ENCODE measurements around the gene RABAC1.
"Not testable (repeated sequence)": the region's sequence is repeated elsewhere in the genome, so short reads cannot be mapped to it uniquely, and the experiment has no call there.

The RABAC1 gene

GRCh38 chr19:41993612-41994483 is 34.7 kb upstream of the RABAC1 start, which contains the start of gene ATP1A3:
Gene ATP1A3 (minus strand): TSS chr19:41994230. CDS start chr19:41994076, 154 bp downstream.
- peak within 1 kb of the TSS; percentile 87 for H3K4me3 ChIP-seq (ENCODE audit: insufficient read depth, low read length, poor library complexity, severe bottlenecking)
- peak within 1 kb of the TSS; percentile 88 for H3K9ac ChIP-seq (ENCODE audit: low read length)
- H3K27ac ChIP-seq (ENCODE audit: low read depth, low read length), result no peak within 1 kb of the TSS
- TF ChIP-seq CTCF (IDR thresholded peaks at IDR 0.05; ENCODE audit: insufficient read depth, low read length, poor library complexity, severe bottlenecking) (no peak), EZH2phosphoT487 (conservative IDR thresholded peaks at IDR 0.05; ENCODE audit: low read length) (no peak)
- H3K79me2 ChIP-seq (ENCODE audit: insufficient read depth, low read length), result peaks cover 3% of the 10 kb centered on the region; the same call in 1 of the 2 replicates
- no peaks in the 10 kb centered on the region for H3K27me3 ChIP-seq (ENCODE audit: low read length)
- H3F3A ChIP-seq (ENCODE audit: insufficient read depth), result no peaks in the 10 kb centered on the region
- H2AFZ ChIP-seq (ENCODE audit: low read depth, low read length, severe bottlenecking), result peak within 1 kb of the TSS; percentile 91
- H3K4me2 ChIP-seq (ENCODE audit: low read depth, low read length, poor library complexity, severe bottlenecking), result peak within 1 kb of the TSS; percentile 87
- H3K36me3 ChIP-seq (ENCODE audit: low read length), result no peaks in the 10 kb centered on the region
- H3K9me3 ChIP-seq (ENCODE audit: insufficient read depth, low read length), result no peaks in the 10 kb centered on the region
- no peaks in the 10 kb centered on the region for H4K20me1 ChIP-seq (ENCODE audit: low read depth, low read length)
- H3K9me2 ChIP-seq (replicated peaks; ENCODE audit: insufficient read depth, low read length), result no peaks in the 10 kb centered on the region

GRCh38 chr19:41991925-41992569 is 32.9 kb upstream of the RABAC1 start:
- H3K4me2 ChIP-seq (ENCODE audit: low read depth, low read length, poor library complexity, severe bottlenecking); H2AFZ ChIP-seq (ENCODE audit: low read depth, low read length, severe bottlenecking); H3K9me3 ChIP-seq (ENCODE audit: insufficient read depth, low read length); H3K36me3 ChIP-seq (ENCODE audit: low read length); H3K27me3 ChIP-seq (ENCODE audit: low read length); H3K4me3 ChIP-seq (ENCODE audit: insufficient read depth, low read length, poor library complexity, severe bottlenecking); H3K79me2 ChIP-seq (ENCODE audit: insufficient read depth, low read length); H3K9me2 ChIP-seq (replicated peaks; ENCODE audit: insufficient read depth, low read length); H3F3A ChIP-seq (ENCODE audit: insufficient read depth); H3K27ac ChIP-seq (ENCODE audit: low read depth, low read length); H3K9ac ChIP-seq (ENCODE audit: low read length); H4K20me1 ChIP-seq (ENCODE audit: low read depth, low read length): not testable (repeated sequence)

GRCh38 chr19:41991025-41991424 is 31.9 kb upstream of the RABAC1 start:
- no peaks in the 10 kb centered on the region for H3K9me3 ChIP-seq (ENCODE audit: insufficient read depth, low read length)
- no peak for TF ChIP-seq EZH2phosphoT487 (conservative IDR thresholded peaks at IDR 0.05; ENCODE audit: low read length)
- H3F3A ChIP-seq (ENCODE audit: insufficient read depth), result no peaks in the 10 kb centered on the region
- no peak overlapping the region for H3K4me2 ChIP-seq (ENCODE audit: low read depth, low read length, poor library complexity, severe bottlenecking)
- H4K20me1 ChIP-seq (ENCODE audit: low read depth, low read length), result no peaks in the 10 kb centered on the region
- H3K27ac ChIP-seq (ENCODE audit: low read depth, low read length), result no peak overlapping the region
- H3K79me2 ChIP-seq (ENCODE audit: insufficient read depth, low read length), result peaks cover 3% of the 10 kb centered on the region; the same call in 1 of the 2 replicates
- H3K4me3 ChIP-seq (ENCODE audit: insufficient read depth, low read length, poor library complexity, severe bottlenecking), result no peak overlapping the region
- no peak overlapping the region for H3K9ac ChIP-seq (ENCODE audit: low read length)
- no peaks in the 10 kb centered on the region for H3K27me3 ChIP-seq (ENCODE audit: low read length)
- H3K36me3 ChIP-seq (ENCODE audit: low read length), result no peaks in the 10 kb centered on the region
- H2AFZ ChIP-seq (ENCODE audit: low read depth, low read length, severe bottlenecking), result no peak overlapping the region
- no peaks in the 10 kb centered on the region for H3K9me2 ChIP-seq (replicated peaks; ENCODE audit: insufficient read depth, low read length)

- H3K9ac ChIP-seq (ENCODE audit: low read length), result no peak overlapping the region
- no peaks in the 10 kb centered on the region for H3K27me3 ChIP-seq (ENCODE audit: low read length)
- H3K9me3 ChIP-seq (ENCODE audit: insufficient read depth, low read length), result no peaks in the 10 kb centered on the region
- H3K9me2 ChIP-seq (replicated peaks; ENCODE audit: insufficient read depth, low read length), result no peaks in the 10 kb centered on the region
- no peak overlapping the region for H3K4me3 ChIP-seq (ENCODE audit: insufficient read depth, low read length, poor library complexity, severe bottlenecking)
- no peak overlapping the region for H2AFZ ChIP-seq (ENCODE audit: low read depth, low read length, severe bottlenecking)
- no peaks in the 10 kb centered on the region for H4K20me1 ChIP-seq (ENCODE audit: low read depth, low read length)
- H3K36me3 ChIP-seq (ENCODE audit: low read length), result no peaks in the 10 kb centered on the region
- no peak for TF ChIP-seq EZH2phosphoT487 (conservative IDR thresholded peaks at IDR 0.05; ENCODE audit: low read length)
- TF ChIP-seq CTCF (IDR thresholded peaks at IDR 0.05; ENCODE audit: insufficient read depth, low read length, poor library complexity, severe bottlenecking), result no peak
- peaks cover 3% of the 10 kb centered on the region; the same call in 1 of the 2 replicates for H3K79me2 ChIP-seq (ENCODE audit: insufficient read depth, low read length)
- H3F3A ChIP-seq (ENCODE audit: insufficient read depth), result no peaks in the 10 kb centered on the region
- no peak overlapping the region for H3K27ac ChIP-seq (ENCODE audit: low read depth, low read length)
- no peak overlapping the region for H3K4me2 ChIP-seq (ENCODE audit: low read depth, low read length, poor library complexity, severe bottlenecking)
These were observed 31.5 kb upstream of the RABAC1 start for GRCh38 chr19:41990615-41991014.
